Stimulated activated memory B cell treated with anti-CD40 and anti-IgM and Interleukin-4, amounts not matched to agents 10 μg/mL and 1 μg/mL and 100 μg/mL, for 72 hours (primary cell): ENCODE measurements around the gene POLN.

Experiments
- ATAC-seq: fragments of 150-1000 bp; cut with Tn5 transposase; 2 replicates; pipeline ENCODE4 v1.10.0; 2021
- H3K27ac Mint-ChIP-seq: one replicate; pipeline ENCODE4 v1.8.0; 2022; ENCODE audit warnings: mild to moderate bottlenecking, mixed read lengths
- H3K27me3 Mint-ChIP-seq: one replicate; pipeline ENCODE4 v1.8.0; 2022; ENCODE audit warnings: mixed read lengths
- H3K36me3 Mint-ChIP-seq: one replicate; pipeline ENCODE4 v1.8.0; 2022; ENCODE audit warnings: mixed read lengths
- H3K4me1 Mint-ChIP-seq: one replicate; pipeline ENCODE4 v1.8.0; 2022; ENCODE audit warnings: mixed read lengths
- H3K4me3 Mint-ChIP-seq: one replicate; pipeline ENCODE4 v1.8.0; 2022; ENCODE audit warnings: mild to moderate bottlenecking, moderate library complexity, mixed read lengths
- H3K9me3 Mint-ChIP-seq: one replicate; pipeline ENCODE4 v1.8.0; 2022; ENCODE audit warnings: mixed read lengths

The POLN gene

DNA sequence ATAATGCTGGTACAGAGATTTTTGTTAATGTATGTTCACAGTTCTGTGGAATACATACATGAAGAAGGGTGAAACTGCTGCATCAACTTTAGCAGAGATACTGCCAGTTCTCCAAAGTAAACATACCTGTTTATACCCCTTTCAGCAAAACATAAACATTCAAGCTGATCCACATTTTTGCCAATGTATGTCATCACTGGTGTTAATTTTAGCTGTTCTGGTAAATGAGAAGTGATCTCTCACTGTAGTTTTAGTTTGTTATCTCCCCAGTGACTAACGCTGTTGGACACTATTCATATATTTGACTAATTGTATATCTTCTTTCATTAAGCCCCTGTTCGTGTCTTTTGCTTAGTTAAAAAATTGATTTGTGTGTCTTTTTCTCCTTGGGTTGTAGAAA, 82.0 kb downstream of the POLN start:
- no peaks in the 10 kb centered on the region for H3K4me1 Mint-ChIP-seq
- no peak overlapping the region for H3K27ac Mint-ChIP-seq
- no peak for ATAC-seq
- no peak overlapping the region for H3K4me3 Mint-ChIP-seq
- H3K9me3 Mint-ChIP-seq: no peaks in the 10 kb centered on the region
- no peaks in the 10 kb centered on the region for H3K27me3 Mint-ChIP-seq
- H3K36me3 Mint-ChIP-seq: peaks cover 5% of the 10 kb centered on the region

DNA sequence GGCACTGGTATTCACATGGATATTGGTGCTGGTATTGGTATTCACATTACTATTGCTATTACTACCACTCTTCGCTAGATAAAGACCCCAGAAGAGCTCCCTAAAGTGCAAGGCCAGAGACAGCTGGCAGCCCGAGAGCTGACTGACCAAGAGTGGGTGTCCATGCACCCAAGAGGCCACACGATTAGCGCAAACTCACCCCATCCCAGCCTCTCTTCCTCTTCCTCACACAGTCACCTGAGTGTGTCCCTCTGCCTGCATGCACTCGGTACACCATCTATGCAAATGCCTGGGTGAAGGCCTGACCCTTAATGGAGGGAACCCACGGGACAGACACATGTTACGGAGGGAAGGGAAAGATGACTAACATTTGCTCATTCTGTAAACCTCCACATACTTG, 86.7 kb downstream of the POLN start:
- Mint-ChIP-seq H3K4me3 (no peak overlapping the region), H3K4me1 (no peaks in the 10 kb centered on the region), H3K9me3 (peaks cover 4% of the 10 kb centered on the region), H3K27ac (no peak overlapping the region), H3K36me3 (no peaks in the 10 kb centered on the region), H3K27me3 (no peaks in the 10 kb centered on the region)
- no peak for ATAC-seq

DNA sequence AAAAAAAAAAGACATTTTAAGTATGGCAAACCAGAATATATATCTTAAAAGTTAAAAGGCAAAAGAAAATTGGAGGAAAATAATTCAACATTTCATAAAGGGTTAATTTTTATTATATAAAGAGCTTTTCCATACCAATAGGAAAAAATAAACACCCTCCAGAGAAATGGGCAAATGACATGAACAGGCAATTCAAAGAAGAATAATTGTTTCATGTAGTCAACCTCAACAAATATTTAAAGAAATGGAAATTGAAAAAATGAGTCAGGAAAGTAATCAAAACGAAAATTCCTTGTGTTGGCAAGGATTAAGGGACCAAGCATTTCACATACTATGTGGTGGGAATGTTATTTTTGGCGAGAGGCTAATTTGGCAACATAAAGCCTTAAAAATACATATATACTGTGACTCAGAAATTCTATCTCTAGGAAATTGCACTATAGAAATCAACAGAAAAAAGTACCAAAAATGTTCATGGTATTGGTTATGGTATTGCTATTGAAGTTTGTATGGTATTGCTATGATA, 87.6 kb downstream of the POLN start:
- H3K27me3 Mint-ChIP-seq: no peaks in the 10 kb centered on the region
- H3K36me3 Mint-ChIP-seq: no peaks in the 10 kb centered on the region
- ATAC-seq: no peak
- H3K27ac Mint-ChIP-seq: no peak overlapping the region
- H3K4me3 Mint-ChIP-seq: no peak overlapping the region
- peaks cover 4% of the 10 kb centered on the region for H3K9me3 Mint-ChIP-seq
- H3K4me1 Mint-ChIP-seq: no peaks in the 10 kb centered on the region

- Mint-ChIP-seq H3K9me3 (peaks cover 4% of the 10 kb centered on the region), H3K27me3 (no peaks in the 10 kb centered on the region), H3K36me3 (no peaks in the 10 kb centered on the region), H3K27ac (no peak overlapping the region), H3K4me3 (no peak overlapping the region), H3K4me1 (no peaks in the 10 kb centered on the region)
- no peak for ATAC-seq
These were observed 90.4 kb downstream of the POLN start for GRCh38 chr4:2151544-2151943.

DNA sequence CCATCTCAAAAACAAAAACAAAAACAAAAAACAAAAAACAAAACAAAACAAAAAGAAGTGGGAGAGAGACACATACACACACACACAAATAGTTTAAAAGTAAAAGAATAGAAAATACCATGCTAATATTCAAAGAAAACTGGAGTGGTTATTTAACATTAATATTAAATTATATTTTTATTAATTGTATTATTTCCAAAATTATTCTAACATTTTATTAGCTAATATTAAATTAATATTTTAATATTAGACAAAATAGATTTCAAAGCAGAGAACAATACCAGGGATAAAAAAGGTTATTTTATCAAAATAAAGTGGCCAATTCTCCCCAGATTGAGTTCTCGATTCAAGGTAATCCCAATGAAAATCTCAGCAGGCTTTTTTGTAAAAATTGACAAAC, 91.8 kb downstream of the POLN start:
- no peak overlapping the region for H3K4me3 Mint-ChIP-seq
- no peak for ATAC-seq
- H3K36me3 Mint-ChIP-seq: no peaks in the 10 kb centered on the region
- H3K4me1 Mint-ChIP-seq: no peaks in the 10 kb centered on the region
- H3K27me3 Mint-ChIP-seq: no peaks in the 10 kb centered on the region
- no peak overlapping the region for H3K27ac Mint-ChIP-seq
- peaks cover 4% of the 10 kb centered on the region for H3K9me3 Mint-ChIP-seq

DNA sequence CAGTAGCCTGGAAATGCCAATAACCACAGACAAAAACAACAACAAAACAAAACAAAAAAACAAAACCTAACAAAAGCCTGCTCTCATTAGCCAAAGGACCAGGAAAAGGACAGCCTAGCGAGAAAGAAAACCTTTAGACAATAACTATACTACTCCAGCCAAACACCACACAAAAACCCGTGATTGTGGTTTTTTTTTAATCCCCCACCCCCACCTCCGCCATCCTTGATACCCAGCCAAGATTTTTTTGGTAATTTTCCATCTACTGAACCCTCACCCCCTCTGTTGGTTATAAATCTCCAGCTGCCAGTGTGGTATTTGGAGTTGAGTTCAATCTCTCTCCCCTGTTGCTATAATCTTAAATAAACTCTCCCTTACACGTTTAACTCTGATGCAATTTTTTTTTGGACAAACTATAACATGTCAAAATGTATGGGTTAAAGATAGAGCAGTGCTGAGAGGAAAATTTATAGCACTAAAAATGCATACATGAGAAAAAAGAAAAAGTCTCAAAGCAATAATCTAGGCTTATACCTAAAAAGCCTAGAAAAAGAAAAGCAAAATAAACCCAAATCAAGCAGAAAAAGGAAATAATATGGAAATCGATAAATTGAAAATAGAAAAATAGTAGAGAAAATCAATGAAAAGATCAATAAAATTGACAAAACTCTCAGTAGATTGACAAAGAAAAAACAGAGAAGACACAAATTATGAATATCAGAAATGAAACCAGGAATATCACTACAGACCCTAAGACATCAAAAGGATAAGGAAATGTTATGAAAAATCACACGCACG, 99.1 kb downstream of the POLN start:
- Mint-ChIP-seq H3K27ac (no peak overlapping the region), H3K36me3 (no peaks in the 10 kb centered on the region), H3K4me1 (no peaks in the 10 kb centered on the region), H3K9me3 (no peaks in the 10 kb centered on the region), H3K27me3 (peaks cover 15% of the 10 kb centered on the region), H3K4me3 (no peak overlapping the region)
- ATAC-seq: no peak

- H3K27ac Mint-ChIP-seq: no peak overlapping the region
- H3K36me3 Mint-ChIP-seq: no peaks in the 10 kb centered on the region
- peak; percentile 43 for ATAC-seq
- H3K4me1 Mint-ChIP-seq: no peaks in the 10 kb centered on the region
- H3K4me3 Mint-ChIP-seq: no peak overlapping the region
- H3K9me3 Mint-ChIP-seq: no peaks in the 10 kb centered on the region
- H3K27me3 Mint-ChIP-seq: peaks cover 21% of the 10 kb centered on the region
These were observed 100.0 kb downstream of the POLN start for GRCh38 chr4:2141762-2142451.

DNA sequence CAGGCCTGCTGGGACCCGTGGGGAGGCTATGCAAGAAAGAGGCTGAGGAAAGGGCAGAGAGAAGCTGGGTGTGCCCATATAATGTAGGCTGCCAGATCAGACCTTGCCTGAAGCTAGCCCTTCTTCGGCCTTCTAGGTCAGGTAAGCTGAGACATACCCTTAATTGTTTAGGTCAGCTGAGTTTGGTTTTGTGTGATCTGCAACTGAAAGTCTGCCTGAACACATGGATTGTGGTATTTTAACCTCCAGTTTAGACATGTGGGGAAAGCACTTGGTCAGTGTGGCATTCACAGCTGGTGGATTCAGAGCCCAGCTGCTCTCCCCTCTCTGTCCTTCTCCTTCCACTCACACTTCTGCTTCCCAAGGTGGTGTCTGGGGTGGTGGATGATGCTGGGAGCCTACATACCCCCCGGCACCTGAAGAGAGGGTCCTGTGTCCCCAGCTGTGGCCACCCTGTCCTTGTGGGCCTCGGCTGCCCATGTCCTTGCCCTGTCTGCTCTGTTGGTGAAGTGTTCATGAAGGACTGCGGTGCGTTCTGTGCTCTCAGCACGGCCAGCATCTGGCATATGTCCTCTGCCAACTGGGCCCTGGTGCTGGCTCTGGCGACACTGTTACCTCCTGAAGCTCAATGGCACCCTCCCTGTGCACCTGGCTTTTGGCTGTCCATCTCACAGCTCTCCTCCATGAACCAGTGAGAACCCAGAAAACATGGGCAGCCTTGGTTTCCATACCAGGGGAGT, 100.7 kb downstream of the POLN start:
- peak; percentile 68 for ATAC-seq
- Mint-ChIP-seq H3K27me3 (peaks cover 21% of the 10 kb centered on the region), H3K36me3 (no peaks in the 10 kb centered on the region), H3K4me1 (no peaks in the 10 kb centered on the region), H3K4me3 (no peak overlapping the region), H3K27ac (no peak overlapping the region), H3K9me3 (no peaks in the 10 kb centered on the region)

- Mint-ChIP-seq H3K4me1 (no peaks in the 10 kb centered on the region), H3K9me3 (no peaks in the 10 kb centered on the region), H3K4me3 (no peak overlapping the region), H3K27ac (no peak overlapping the region), H3K36me3 (no peaks in the 10 kb centered on the region), H3K27me3 (peaks cover 23% of the 10 kb centered on the region)
- no peak for ATAC-seq
These were observed 102.9 kb downstream of the POLN start for GRCh38 chr4:2138846-2139500.

- H3K27ac Mint-ChIP-seq: no peak overlapping the region
- H3K36me3 Mint-ChIP-seq: no peaks in the 10 kb centered on the region
- H3K9me3 Mint-ChIP-seq: peaks cover 3% of the 10 kb centered on the region
- peaks cover 16% of the 10 kb centered on the region for H3K27me3 Mint-ChIP-seq
- no peak for ATAC-seq
- no peak overlapping the region for H3K4me3 Mint-ChIP-seq
- H3K4me1 Mint-ChIP-seq: no peaks in the 10 kb centered on the region
These were observed 105.2 kb downstream of the POLN start for GRCh38 chr4:2136726-2137125.

- no peak overlapping the region for H3K27ac Mint-ChIP-seq
- peaks cover 8% of the 10 kb centered on the region for H3K9me3 Mint-ChIP-seq
- no peaks in the 10 kb centered on the region for H3K4me1 Mint-ChIP-seq
- H3K4me3 Mint-ChIP-seq: no peak overlapping the region
- H3K36me3 Mint-ChIP-seq: no peaks in the 10 kb centered on the region
- no peak for ATAC-seq
- peaks cover 16% of the 10 kb centered on the region for H3K27me3 Mint-ChIP-seq
These were observed 106.8 kb downstream of the POLN start for GRCh38 chr4:2135083-2135482.

GRCh38 chr4:2132438-2132837, 109.5 kb downstream of the POLN start:
- no peak for ATAC-seq
- peaks cover 8% of the 10 kb centered on the region for H3K9me3 Mint-ChIP-seq
- no peaks in the 10 kb centered on the region for H3K36me3 Mint-ChIP-seq
- H3K27me3 Mint-ChIP-seq: peaks cover 17% of the 10 kb centered on the region
- no peak overlapping the region for H3K4me3 Mint-ChIP-seq
- H3K4me1 Mint-ChIP-seq: no peaks in the 10 kb centered on the region
- no peak overlapping the region for H3K27ac Mint-ChIP-seq

DNA sequence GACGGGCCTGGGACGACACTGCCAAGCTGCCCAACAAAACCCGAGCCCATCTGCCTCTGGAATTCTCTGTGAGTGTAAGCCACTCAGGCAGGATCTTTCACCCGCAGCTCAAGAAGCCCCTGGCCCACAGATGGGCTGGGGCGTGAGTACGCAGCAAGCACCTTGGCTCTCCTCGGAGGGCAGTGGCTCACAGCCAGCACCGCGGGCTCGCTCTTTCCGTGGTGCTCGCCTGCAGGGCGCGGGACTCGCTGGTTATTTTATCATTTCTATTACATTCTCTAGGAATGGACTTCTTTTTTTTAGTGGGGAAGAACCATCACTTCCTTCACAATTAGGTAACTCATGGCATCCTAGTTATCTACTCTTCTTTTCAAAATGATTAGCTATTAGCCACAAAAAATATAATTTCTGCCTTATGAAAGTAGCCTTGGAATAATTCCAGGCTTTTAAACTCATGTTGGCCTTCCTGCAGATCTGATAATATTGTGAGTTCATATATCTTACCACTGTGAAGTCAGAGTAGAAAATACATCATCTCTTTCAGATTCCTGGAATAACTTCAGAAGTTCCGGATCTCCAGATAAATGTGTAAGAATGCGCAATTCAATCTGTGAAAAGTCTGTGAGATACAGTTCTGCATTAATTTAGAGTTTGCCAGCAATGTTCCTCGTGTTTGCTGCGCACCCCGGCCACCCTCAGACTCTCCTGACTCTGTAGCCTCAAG, 114.2 kb downstream of the POLN start:
- H3K27me3 Mint-ChIP-seq: peaks cover 41% of the 10 kb centered on the region
- no peak for ATAC-seq
- no peak overlapping the region for H3K4me3 Mint-ChIP-seq
- peaks cover 5% of the 10 kb centered on the region for H3K36me3 Mint-ChIP-seq
- no peak overlapping the region for H3K27ac Mint-ChIP-seq
- H3K4me1 Mint-ChIP-seq: no peaks in the 10 kb centered on the region
- peaks cover 8% of the 10 kb centered on the region for H3K9me3 Mint-ChIP-seq

GRCh38 chr4:2126309-2127043, 115.4 kb downstream of the POLN start:
- H3K36me3 Mint-ChIP-seq: peaks cover 5% of the 10 kb centered on the region
- peak; percentile 36 for ATAC-seq
- H3K27me3 Mint-ChIP-seq: peaks cover 54% of the 10 kb centered on the region
- no peaks in the 10 kb centered on the region for H3K4me1 Mint-ChIP-seq
- H3K9me3 Mint-ChIP-seq: peaks cover 2% of the 10 kb centered on the region
- no peak overlapping the region for H3K27ac Mint-ChIP-seq
- no peak overlapping the region for H3K4me3 Mint-ChIP-seq
